ENCODE results near the gene TTC9B. TPM values are rescaled to one million over a fixed set of nuclear protein-coding genes. Genes with fewer than 3 reads are reported as not detected.

Gene TTC9B
- total RNA-seq, 1 donor from 2014 or later, result not detected

- DNase-seq (peak; percentile 28), ATAC-seq (no peak)
- Histone ChIP-seq H3K27ac (no peak overlapping the region), H3K4me3 (no peak overlapping the region), H3K9me3 (no peaks in the 10 kb centered on the region), H3K36me3 (peaks cover 80% of the 10 kb centered on the region), H3K4me1 (peaks cover 15% of the 10 kb centered on the region), H3K27me3 (ENCODE audit: low read depth) (no peaks in the 10 kb centered on the region)
- intact Hi-C loops (cut with DNase I), result no loop called here
- no peak for TF ChIP-seq CTCF (IDR thresholded peaks at IDR 0.05)
Measured at GRCh38 chr19:40239415-40240226, 21.4 kb upstream of the TTC9B start.

- TF ChIP-seq CTCF (IDR thresholded peaks at IDR 0.05), result no peak
- ATAC-seq (no peak), DNase-seq (no peak)
- Histone ChIP-seq H3K4me3 (no peak overlapping the region), H3K36me3 (peaks cover 87% of the 10 kb centered on the region), H3K27ac (no peak overlapping the region), H3K27me3 (ENCODE audit: low read depth) (no peaks in the 10 kb centered on the region), H3K4me1 (peaks cover 15% of the 10 kb centered on the region), H3K9me3 (no peaks in the 10 kb centered on the region)
- intact Hi-C loops (cut with DNase I), result no loop called here
Measured at GRCh38 chr19:40238775-40239174, 20.6 kb upstream of the TTC9B start.

- Histone ChIP-seq H3K4me1 (peaks cover 10% of the 10 kb centered on the region), H3K27me3 (ENCODE audit: low read depth) (no peaks in the 10 kb centered on the region), H3K27ac (no peak overlapping the region), H3K9me3 (no peaks in the 10 kb centered on the region), H3K4me3 (no peak overlapping the region), H3K36me3 (peaks cover 95% of the 10 kb centered on the region)
- no peak for TF ChIP-seq CTCF (IDR thresholded peaks at IDR 0.05)
- intact Hi-C loops (cut with DNase I), result no loop called here
- ATAC-seq, result no peak
- peak; percentile 32 for DNase-seq
Measured at GRCh38 chr19:40237791-40238190, 19.6 kb upstream of the TTC9B start.

GRCh38 chr19:40236366-40236765 is 18.2 kb upstream of the TTC9B start:
- intact Hi-C loops (cut with DNase I), result no loop called here
- Histone ChIP-seq H3K4me3 (no peak overlapping the region), H3K27ac (no peak overlapping the region), H3K36me3 (peaks cover 85% of the 10 kb centered on the region), H3K9me3 (no peaks in the 10 kb centered on the region), H3K4me1 (peaks cover 5% of the 10 kb centered on the region), H3K27me3 (ENCODE audit: low read depth) (no peaks in the 10 kb centered on the region)
- no peak for TF ChIP-seq CTCF (IDR thresholded peaks at IDR 0.05)
- DNase-seq (peak; percentile 9), ATAC-seq (no peak)

- TF ChIP-seq CTCF (IDR thresholded peaks at IDR 0.05), result no peak
- intact Hi-C loops (cut with DNase I), result no loop called here
- no peaks in the 10 kb centered on the region for H3K27me3 ChIP-seq (ENCODE audit: low read depth)
- H3K4me3 ChIP-seq, result no peak overlapping the region
- ATAC-seq, result no peak
- H3K4me1 ChIP-seq, result peaks cover 8% of the 10 kb centered on the region
- H3K27ac ChIP-seq, result no peak overlapping the region
- H3K36me3 ChIP-seq, result peaks cover 81% of the 10 kb centered on the region
- DNase-seq, result no peak
- H3K9me3 ChIP-seq, result no peaks in the 10 kb centered on the region
Measured at GRCh38 chr19:40236026-40236355, 17.8 kb upstream of the TTC9B start.

Data from lower lobe of right lung (tissue), 2 donors.